H9 (cell line): Measurements from ENCODE around the gene MSH3. TPM values are rescaled to one million over a fixed set of nuclear protein-coding genes. Genes with fewer than 3 reads are reported as not detected.

Experiments used
- DNase-seq: peaks from one replicate; pipeline ENCODE4 v3.0.0-alpha.2; 2017
- H2AFZ ChIP-seq: one replicate; pipeline ENCODE4 v1.6.1; 2013; ENCODE audit warnings: mild to moderate bottlenecking, low read length, control low read depth, moderate library complexity
- H2AK5ac ChIP-seq: 2 replicates; pipeline ENCODE4 v1.6.1; 2013; ENCODE audit warnings: low read length, control low read depth, mixed read lengths; ENCODE audit not compliant: insufficient read length
- H2BK120ac ChIP-seq: one replicate; pipeline ENCODE4 v1.6.1; 2013; ENCODE audit warnings: low read depth, mild to moderate bottlenecking, low read length, control low read depth, inconsistent platforms; ENCODE audit not compliant: poor library complexity, severe bottlenecking
- H2BK12ac ChIP-seq: 2 replicates; pipeline ENCODE4 v1.6.1; 2013; ENCODE audit warnings: low read length, control low read depth, mixed read lengths, low read depth; ENCODE audit not compliant: insufficient read length
- H2BK15ac ChIP-seq: 2 replicates; pipeline ENCODE4 v1.6.1; 2013; ENCODE audit warnings: low read depth, low read length, control low read depth
- H2BK20ac ChIP-seq: one replicate; pipeline ENCODE4 v1.6.1; 2013; ENCODE audit warnings: low read depth, mild to moderate bottlenecking, low read length, control low read depth, inconsistent platforms; ENCODE audit not compliant: poor library complexity, severe bottlenecking
- H2BK5ac ChIP-seq: 2 replicates; pipeline ENCODE4 v1.6.1; 2013; ENCODE audit warnings: low read length, control low read depth, mixed read lengths; ENCODE audit not compliant: insufficient read length
- H3K14ac ChIP-seq: 2 replicates; pipeline ENCODE4 v1.6.1; 2013; ENCODE audit warnings: low read length, control low read depth; ENCODE audit not compliant: insufficient read depth
- H3K18ac ChIP-seq: 2 replicates; pipeline ENCODE4 v1.6.1; 2013; ENCODE audit warnings: low read depth, mild to moderate bottlenecking, mixed read lengths, low read length, control low read depth; ENCODE audit not compliant: insufficient read length
- H3K23ac ChIP-seq: 2 replicates; pipeline ENCODE4 v1.6.1; 2013; ENCODE audit warnings: low read length, control low read depth, mixed read lengths, low read depth; ENCODE audit not compliant: insufficient read length
- H3K23me2 ChIP-seq: 2 replicates; pipeline ENCODE4 v1.6.1; 2013; ENCODE audit warnings: low read depth, mild to moderate bottlenecking, mixed read lengths, low read length, control low read depth; ENCODE audit not compliant: insufficient read length, poor library complexity, severe bottlenecking
- H3K27ac ChIP-seq: 2 replicates; pipeline ENCODE4 v1.5.1; 2013; ENCODE audit warnings: low read length, control low read depth, mixed read lengths, low read depth; ENCODE audit not compliant: insufficient read length
- H3K27me3 ChIP-seq: 2 replicates; pipeline ENCODE4 v1.6.1; 2013; ENCODE audit warnings: low read length, control low read depth, inconsistent platforms; ENCODE audit not compliant: insufficient read depth
- H3K4ac ChIP-seq: 2 replicates; pipeline ENCODE4 v1.6.1; 2013; ENCODE audit warnings: low read depth, mild to moderate bottlenecking, control low read depth, inconsistent platforms, low read length, moderate library complexity
- H3K4me1 ChIP-seq: 2 replicates; pipeline ENCODE4 v1.6.1; 2013; ENCODE audit warnings: low read length, control low read depth, inconsistent platforms; ENCODE audit not compliant: insufficient read depth
- H3K4me2 ChIP-seq: 2 replicates; pipeline ENCODE4 v1.6.1; 2013; ENCODE audit warnings: low read length, control low read depth, mixed read lengths; ENCODE audit not compliant: insufficient read length, insufficient read depth
- H3K56ac ChIP-seq: 2 replicates; pipeline ENCODE4 v1.6.1; 2013; ENCODE audit warnings: low read depth, mild to moderate bottlenecking, mixed read lengths, low read length, control low read depth; ENCODE audit not compliant: insufficient read length
- H3K79me1 ChIP-seq: 2 replicates; pipeline ENCODE4 v1.6.1; 2013; ENCODE audit warnings: low read depth, mild to moderate bottlenecking, moderate library complexity, low read length, control low read depth, inconsistent platforms; ENCODE audit not compliant: insufficient read depth, poor library complexity, severe bottlenecking
- H3K79me2 ChIP-seq: 2 replicates; pipeline ENCODE4 v1.6.1; 2013; ENCODE audit warnings: low read length, control low read depth, inconsistent platforms; ENCODE audit not compliant: insufficient read depth
- H3K9ac ChIP-seq: 2 replicates; pipeline ENCODE4 v1.6.1; 2013; ENCODE audit warnings: low read length, control low read depth, mixed read lengths; ENCODE audit not compliant: insufficient read length; ENCODE audit errors: extremely low read depth
- H3K9me3 ChIP-seq: one replicate; pipeline ENCODE4 v1.6.1; 2013; ENCODE audit warnings: low read depth, low read length, inconsistent platforms; ENCODE audit not compliant: control insufficient read depth
- H3T11ph ChIP-seq: one replicate; pipeline ENCODE4 v1.6.1; 2013; ENCODE audit warnings: mild to moderate bottlenecking, low read length, control low read depth, inconsistent platforms
- H4K20me1 ChIP-seq: one replicate; pipeline ENCODE4 v1.6.1; 2013; ENCODE audit not compliant: control insufficient read depth, insufficient read length, insufficient read depth
- H4K5ac ChIP-seq: 2 replicates; pipeline ENCODE4 v1.6.1; 2013; ENCODE audit warnings: low read depth, mild to moderate bottlenecking, mixed read lengths, low read length, control low read depth; ENCODE audit not compliant: insufficient read length
- H4K8ac ChIP-seq: replicated peaks from 2 replicates; pipeline ENCODE4 v1.6.1; 2013; ENCODE audit warnings: low read length, control low read depth, mixed read lengths, low read depth; ENCODE audit not compliant: insufficient read length
- H4K91ac ChIP-seq: 2 replicates; pipeline ENCODE4 v1.6.1; 2013; ENCODE audit warnings: low read depth, mild to moderate bottlenecking, moderate library complexity, mixed read lengths, low read length, control low read depth; ENCODE audit not compliant: insufficient read length
- H3K27ac Mint-ChIP-seq, 3 experiments: 2 replicates in 2 of 3; 3 replicates in 1 of 3; pipeline ENCODE4 v1.8.0; 2020 to 2021; ENCODE audit warnings: mixed read lengths in 3 of 3, mild to moderate bottlenecking in 1 of 3, moderate library complexity in 1 of 3
- H3K27me3 Mint-ChIP-seq: 2 replicates; pipeline ENCODE4 v1.8.0; 2021; ENCODE audit warnings: low read depth, mild to moderate bottlenecking, moderate library complexity, mixed read lengths
- H3K36me3 Mint-ChIP-seq, 3 experiments: 2 replicates in 2 of 3; 3 replicates in 1 of 3; pipeline ENCODE4 v1.8.0; 2020 to 2021; ENCODE audit warnings: low read depth in 3 of 3, mixed read lengths in 3 of 3; ENCODE audit not compliant: insufficient read depth in 1 of 3
- H3K4me1 Mint-ChIP-seq, 2 experiments: 2 replicates each; pipeline ENCODE4 v1.8.0; 2020; ENCODE audit warnings: mixed read lengths in 2 of 2
- H3K4me3 Mint-ChIP-seq, 2 experiments: 2 replicates in 1 of 2; 3 replicates in 1 of 2; pipeline ENCODE4 v1.8.0; 2020 to 2021; ENCODE audit warnings: mild to moderate bottlenecking in 2 of 2, mixed read lengths in 2 of 2, moderate library complexity in 1 of 2
- H3K9me3 Mint-ChIP-seq, 2 experiments: 2 replicates in 1 of 2; 3 replicates in 1 of 2; pipeline ENCODE4 v1.8.0; 2020; ENCODE audit warnings: mild to moderate bottlenecking in 2 of 2, mixed read lengths in 2 of 2, moderate library complexity in 1 of 2
- CTCF ChIP-seq: fragments of 200-600 bp; sonication (generic); conservative IDR thresholded peaks from 3 replicates; pipeline ENCODE4 v1.8.0; 2021; ENCODE audit warnings: antibody characterized with exemption, mild to moderate bottlenecking
- WGBS: extraction: QIAGEN DNeasy Blood & Tissue Kit; methylation state at CpG from one replicate; pipeline ENCODE4 v1.1.7; 2013; ENCODE audit warnings: missing lambda C conversion rate, low lambda C conversion rate, mixed read lengths; ENCODE audit not compliant: insufficient read length; ENCODE audit errors: extremely low coverage; 5-methylcytosine and 5-hydroxymethylcytosine counted together
- total RNA-seq: library from RNA; stranded (reverse); gene quantifications from 2 replicates; pipeline ENCODE4 v1.2.1, GENCODE V29; 2021

Gene MSH3
- total RNA-seq, 1 experiment from 2014 or later = 17.3 TPM

GRCh38 chr5:80866371-80866770 is 211.9 kb downstream of the MSH3 start:
- Mint-ChIP-seq H3K27ac (no peak overlapping the region), H3K9me3 (no peaks in the 10 kb centered on the region), H3K36me3 (peaks cover 0 to 6% (median 1%) of the 10 kb centered on the region in 3 experiments; a peak in 3 of 7 replicates), H3K27me3 (no peaks in the 10 kb centered on the region), H3K4me3 (no peak overlapping the region), H3K4me1 (peaks cover 4% of the 10 kb centered on the region in 2 experiments; a peak in 3 of 4 replicates)
- H2BK120ac ChIP-seq = no peak overlapping the region
- no peak for TF ChIP-seq CTCF
- H2BK20ac ChIP-seq = no peak overlapping the region
- H4K8ac ChIP-seq = no peak overlapping the region
- H3K79me2 ChIP-seq = no peaks in the 10 kb centered on the region
- no peak overlapping the region for H3K4me2 ChIP-seq
- no peak overlapping the region for H2AK5ac ChIP-seq
- DNase-seq = no peak
- H2BK12ac ChIP-seq = no peak overlapping the region
- H3K79me1 ChIP-seq = no peaks in the 10 kb centered on the region
- no peak overlapping the region for H3K4ac ChIP-seq
- no peak overlapping the region for H3T11ph ChIP-seq
- H3K18ac ChIP-seq = no peak overlapping the region
- H3K9me3 ChIP-seq = no peaks in the 10 kb centered on the region
- H4K5ac ChIP-seq = no peak overlapping the region
- no peaks in the 10 kb centered on the region for H4K20me1 ChIP-seq
- no peaks in the 10 kb centered on the region for H3K23me2 ChIP-seq
- H3K56ac ChIP-seq = no peak overlapping the region
- no peak overlapping the region for H2BK5ac ChIP-seq
- no peak overlapping the region for H3K9ac ChIP-seq
- no peak overlapping the region for H3K27ac ChIP-seq
- no peaks in the 10 kb centered on the region for H3K27me3 ChIP-seq
- no peak overlapping the region for H3K14ac ChIP-seq
- H3K4me1 ChIP-seq = peaks cover 2% of the 10 kb centered on the region; the same call in 1 of the 2 replicates
- no peak overlapping the region for H2BK15ac ChIP-seq
- H2AFZ ChIP-seq = no peak overlapping the region
- no peak overlapping the region for H3K23ac ChIP-seq
- whole genome bisulfite sequencing = no CpG with 5 or more reads among the region's 2 CpGs
- H4K91ac ChIP-seq = no peak overlapping the region
